ENCODE data around the gene CCDC85A. TPM values are rescaled to one million over a fixed set of nuclear protein-coding genes. Genes with fewer than 3 reads are reported as not detected.

CCDC85A gene
- total and polyA plus RNA-seq, 4 donors: 12.1 to 26.4 (median 23.5) TPM

DNA sequence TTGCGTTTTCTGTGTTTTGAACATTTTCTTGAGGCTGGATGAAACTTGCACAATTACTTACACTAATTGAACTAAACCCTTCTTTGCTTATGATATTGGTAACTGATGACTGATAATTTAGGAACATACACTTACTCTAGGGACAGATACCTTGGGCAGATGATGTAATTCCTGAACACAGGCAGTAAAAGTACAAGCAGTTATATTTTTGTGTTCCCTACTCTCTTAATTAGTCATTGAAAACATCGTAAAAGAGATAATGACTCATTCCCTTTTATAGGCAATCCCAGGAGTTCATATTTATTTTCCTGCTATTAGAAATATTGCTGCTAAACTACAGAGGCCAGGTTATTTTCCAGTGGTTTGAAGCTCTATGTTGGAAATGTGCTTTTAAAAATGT is 46.4 kb downstream of the CCDC85A start:
- H3K4me1 ChIP-seq (ENCODE audit: control insufficient read depth, insufficient read depth, low read length): no peaks in the 10 kb centered on the region
- peak in 1 of 6 donors; percentile 78 for DNase-seq (ENCODE audit: low read depth in 4 of 6, low spot score in 6 of 6)
- H3K9me3 ChIP-seq (ENCODE audit: control insufficient read depth, insufficient read depth, low read length): no peaks in the 10 kb centered on the region
- WGBS (ENCODE audit: insufficient coverage): no CpG with 5 or more reads among the region's 2 CpGs
- no peak overlapping the region for H3K27ac ChIP-seq (ENCODE audit: low read depth, low read length)
- no peaks in the 10 kb centered on the region for H3K36me3 ChIP-seq (ENCODE audit: control insufficient read depth, insufficient read depth, low read length)
- H3K27me3 ChIP-seq (ENCODE audit: control insufficient read depth, insufficient read depth, low read length): no peaks in the 10 kb centered on the region
- no peak overlapping the region for H3K4me3 ChIP-seq (ENCODE audit: low read depth, low read length)

DNA sequence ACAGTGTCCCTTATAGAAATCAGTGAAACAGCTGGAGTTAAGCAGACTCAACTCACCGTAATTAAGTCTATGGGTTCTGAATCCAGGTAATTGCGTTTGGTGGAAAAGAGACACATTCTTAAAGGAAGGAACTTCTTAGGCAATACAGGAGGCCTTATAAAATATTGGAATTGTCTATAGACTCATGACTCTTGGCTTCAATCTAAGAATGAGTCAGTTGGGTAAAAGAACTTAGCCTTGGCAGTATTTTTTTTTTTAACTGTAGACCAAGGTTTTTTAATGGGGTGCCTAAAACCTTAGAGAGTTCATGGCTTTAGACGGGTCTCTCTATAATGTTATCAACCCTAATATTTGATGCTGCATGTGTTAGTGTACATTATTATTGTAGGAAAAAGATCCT is 47.6 kb downstream of the CCDC85A start:
- Histone ChIP-seq H3K4me1 (ENCODE audit: control insufficient read depth, insufficient read depth, low read length) (no peaks in the 10 kb centered on the region), H3K9me3 (ENCODE audit: control insufficient read depth, insufficient read depth, low read length) (no peaks in the 10 kb centered on the region), H3K27me3 (ENCODE audit: control insufficient read depth, insufficient read depth, low read length) (no peaks in the 10 kb centered on the region), H3K27ac (ENCODE audit: low read depth, low read length) (no peak overlapping the region), H3K36me3 (ENCODE audit: control insufficient read depth, insufficient read depth, low read length) (no peaks in the 10 kb centered on the region), H3K4me3 (ENCODE audit: low read depth, low read length) (no peak overlapping the region)
- 60% methylated on average over 1 of the region's 3 CpGs for WGBS (ENCODE audit: insufficient coverage)
- DNase-seq (ENCODE audit: low read depth in 4 of 6, low spot score in 6 of 6): no peak

DNA sequence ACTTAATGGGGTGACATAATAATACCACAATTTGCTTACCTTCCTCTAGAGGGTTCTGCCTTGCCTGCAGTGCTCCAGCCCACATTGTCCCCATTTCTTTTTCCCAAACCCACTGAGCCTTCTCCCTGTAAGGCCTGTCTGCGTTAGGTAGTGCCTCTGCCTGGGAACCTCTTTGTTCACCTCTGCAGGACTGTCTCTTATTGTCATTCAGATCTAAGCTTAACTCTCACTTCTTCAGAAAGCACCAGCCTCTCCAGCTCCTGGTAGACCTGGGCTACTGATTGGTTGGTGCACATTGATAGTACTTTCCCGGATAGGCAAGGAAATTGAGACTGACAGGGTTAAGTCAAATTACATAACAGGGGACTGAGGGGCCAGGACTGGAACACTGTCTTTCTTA is 49.1 kb downstream of the CCDC85A start:
- no peaks in the 10 kb centered on the region for H3K36me3 ChIP-seq (ENCODE audit: control insufficient read depth, insufficient read depth, low read length)
- H3K4me1 ChIP-seq (ENCODE audit: control insufficient read depth, insufficient read depth, low read length): no peaks in the 10 kb centered on the region
- no peak for DNase-seq (ENCODE audit: low read depth in 4 of 6, low spot score in 6 of 6)
- H3K9me3 ChIP-seq (ENCODE audit: control insufficient read depth, insufficient read depth, low read length): no peaks in the 10 kb centered on the region
- WGBS (ENCODE audit: insufficient coverage): 70% methylated on average over 1 of the region's 2 CpGs
- H3K4me3 ChIP-seq (ENCODE audit: low read depth, low read length): no peak overlapping the region
- no peak overlapping the region for H3K27ac ChIP-seq (ENCODE audit: low read depth, low read length)
- H3K27me3 ChIP-seq (ENCODE audit: control insufficient read depth, insufficient read depth, low read length): no peaks in the 10 kb centered on the region

DNA sequence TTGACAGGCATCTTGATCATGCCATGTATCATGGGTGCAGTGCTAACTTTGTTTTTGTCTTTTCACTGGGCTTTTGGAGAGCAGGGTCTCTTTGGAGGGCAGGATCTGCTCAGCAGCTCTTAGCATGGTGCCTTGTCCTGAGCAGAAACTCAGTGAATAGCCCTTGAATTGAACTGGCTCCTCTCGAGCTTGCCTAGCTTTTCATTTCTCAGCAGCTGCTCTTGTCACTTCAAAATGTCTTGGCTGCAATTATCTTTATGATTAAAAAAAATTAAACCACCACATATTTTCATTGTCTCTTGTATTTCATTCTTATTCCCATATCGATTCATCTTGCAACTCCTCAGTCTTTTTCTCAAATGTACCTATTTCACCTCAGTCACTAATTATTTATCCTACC is 50.5 kb downstream of the CCDC85A start:
- Histone ChIP-seq H3K4me1 (ENCODE audit: control insufficient read depth, insufficient read depth, low read length) (no peaks in the 10 kb centered on the region), H3K36me3 (ENCODE audit: control insufficient read depth, insufficient read depth, low read length) (no peaks in the 10 kb centered on the region), H3K9me3 (ENCODE audit: control insufficient read depth, insufficient read depth, low read length) (no peaks in the 10 kb centered on the region), H3K27ac (ENCODE audit: low read depth, low read length) (no peak overlapping the region), H3K27me3 (ENCODE audit: control insufficient read depth, insufficient read depth, low read length) (no peaks in the 10 kb centered on the region), H3K4me3 (ENCODE audit: low read depth, low read length) (no peak overlapping the region)
- DNase-seq (ENCODE audit: low read depth in 4 of 6, low spot score in 6 of 6): no peak
- 61% methylated on average over 2 of the region's 2 CpGs for WGBS (ENCODE audit: insufficient coverage)

DNA sequence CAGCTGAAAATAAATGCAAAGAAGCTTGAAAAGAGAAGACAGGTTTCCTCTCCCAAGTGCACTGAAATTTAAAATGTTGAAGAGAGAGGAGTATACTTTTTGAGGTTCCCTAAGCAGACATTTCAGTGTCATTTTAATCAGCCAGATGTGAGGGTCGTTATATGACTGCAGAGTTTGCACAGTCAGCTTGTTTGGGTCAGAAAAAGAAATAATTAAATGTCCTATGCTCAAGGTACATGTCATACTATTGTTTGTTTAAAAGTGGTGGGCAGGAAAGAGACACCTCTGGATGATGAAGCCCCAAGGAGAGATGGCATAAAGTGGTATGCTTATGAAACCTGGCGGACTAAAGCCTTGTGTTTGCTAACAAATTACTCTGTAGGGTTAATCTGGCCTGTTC is 55.2 kb downstream of the CCDC85A start:
- Histone ChIP-seq H3K27me3 (ENCODE audit: control insufficient read depth, insufficient read depth, low read length) (no peaks in the 10 kb centered on the region), H3K4me1 (ENCODE audit: control insufficient read depth, insufficient read depth, low read length) (no peaks in the 10 kb centered on the region), H3K4me3 (ENCODE audit: low read depth, low read length) (no peak overlapping the region), H3K27ac (ENCODE audit: low read depth, low read length) (no peak overlapping the region), H3K9me3 (ENCODE audit: control insufficient read depth, insufficient read depth, low read length) (no peaks in the 10 kb centered on the region), H3K36me3 (ENCODE audit: control insufficient read depth, insufficient read depth, low read length) (no peaks in the 10 kb centered on the region)
- WGBS (ENCODE audit: insufficient coverage): 67% methylated on average over 1 of the region's 2 CpGs
- DNase-seq (ENCODE audit: low read depth in 4 of 6, low spot score in 6 of 6): peak in 1 of 6 donors; percentile 14

DNA sequence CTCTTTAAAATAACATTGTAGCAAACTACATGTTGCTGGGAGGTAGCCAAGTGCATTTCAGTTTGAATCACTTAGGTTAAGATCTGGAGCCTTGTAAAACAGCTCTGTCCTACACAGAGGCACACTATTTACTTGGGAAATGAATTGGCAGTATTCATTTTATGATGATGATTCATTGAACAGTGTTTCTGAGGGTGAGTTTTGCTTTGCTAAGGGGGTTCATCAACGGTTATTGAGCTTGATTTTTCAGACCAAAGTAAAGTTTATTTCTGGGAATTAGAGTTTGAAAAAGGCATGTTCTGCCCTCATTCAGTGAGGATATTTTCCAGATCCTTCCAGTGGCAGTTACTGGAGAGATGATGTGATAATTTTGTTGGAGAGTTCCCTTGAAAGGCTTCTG is 55.6 kb downstream of the CCDC85A start:
- H3K4me3 ChIP-seq (ENCODE audit: low read depth, low read length): no peak overlapping the region
- no peaks in the 10 kb centered on the region for H3K36me3 ChIP-seq (ENCODE audit: control insufficient read depth, insufficient read depth, low read length)
- H3K4me1 ChIP-seq (ENCODE audit: control insufficient read depth, insufficient read depth, low read length): no peaks in the 10 kb centered on the region
- H3K9me3 ChIP-seq (ENCODE audit: control insufficient read depth, insufficient read depth, low read length): no peaks in the 10 kb centered on the region
- H3K27ac ChIP-seq (ENCODE audit: low read depth, low read length): no peak overlapping the region
- WGBS (ENCODE audit: insufficient coverage): 50% methylated on average over 1 of the region's 1 CpG
- H3K27me3 ChIP-seq (ENCODE audit: control insufficient read depth, insufficient read depth, low read length): no peaks in the 10 kb centered on the region
- DNase-seq (ENCODE audit: low read depth in 4 of 6, low spot score in 6 of 6): peak in 1 of 6 donors; percentile 25

DNA sequence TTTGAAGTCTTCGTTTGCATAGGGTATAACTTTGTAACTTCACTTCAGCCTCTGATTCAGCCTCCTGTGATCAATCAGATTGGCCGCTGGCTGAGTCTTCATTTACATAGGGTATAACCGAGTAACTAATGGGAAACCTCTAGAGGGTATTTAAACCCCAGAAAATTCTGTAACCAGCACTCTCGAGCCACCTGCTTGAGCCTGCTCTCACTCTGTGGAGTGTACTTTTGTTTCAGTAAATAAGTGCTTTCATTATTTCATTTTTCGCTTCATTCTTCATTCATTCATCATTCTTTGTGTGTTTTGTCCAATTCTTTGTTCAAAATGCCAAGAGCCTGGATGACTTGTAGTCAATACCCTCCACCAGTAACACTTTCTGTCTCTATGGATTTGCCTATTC is 56.4 kb downstream of the CCDC85A start:
- no CpG with 5 or more reads among the region's 5 CpGs for WGBS (ENCODE audit: insufficient coverage)
- Histone ChIP-seq H3K4me1 (ENCODE audit: control insufficient read depth, insufficient read depth, low read length) (no peaks in the 10 kb centered on the region), H3K4me3 (ENCODE audit: low read depth, low read length) (no peak overlapping the region), H3K36me3 (ENCODE audit: control insufficient read depth, insufficient read depth, low read length) (no peaks in the 10 kb centered on the region), H3K27ac (ENCODE audit: low read depth, low read length) (no peak overlapping the region), H3K9me3 (ENCODE audit: control insufficient read depth, insufficient read depth, low read length) (no peaks in the 10 kb centered on the region), H3K27me3 (ENCODE audit: control insufficient read depth, insufficient read depth, low read length) (no peaks in the 10 kb centered on the region)
- no peak for DNase-seq (ENCODE audit: low read depth in 4 of 6, low spot score in 6 of 6)

DNA sequence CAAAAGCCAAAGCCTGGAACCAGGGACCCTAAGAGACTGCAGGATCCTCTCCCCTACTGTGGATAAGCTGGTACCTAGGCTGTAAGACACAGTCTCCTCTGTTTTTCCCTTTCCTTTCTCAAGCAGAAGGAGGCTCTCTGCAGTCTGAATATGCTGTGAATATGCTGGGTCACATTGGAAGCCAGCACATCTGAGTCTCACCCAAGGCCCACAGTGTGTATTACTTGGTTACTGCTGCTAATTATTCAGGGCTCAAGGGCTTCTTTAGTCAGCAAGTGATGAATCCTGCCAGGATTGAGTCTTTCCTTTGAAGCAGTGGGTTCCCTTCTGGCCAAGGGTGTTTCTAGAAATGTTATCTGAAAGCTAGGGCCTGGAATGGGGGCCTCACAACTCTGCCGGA is 60.7 kb downstream of the CCDC85A start:
- no CpG with 5 or more reads among the region's 1 CpG for WGBS (ENCODE audit: insufficient coverage)
- Histone ChIP-seq H3K9me3 (ENCODE audit: control insufficient read depth, insufficient read depth, low read length) (no peaks in the 10 kb centered on the region), H3K4me1 (ENCODE audit: control insufficient read depth, insufficient read depth, low read length) (no peaks in the 10 kb centered on the region), H3K4me3 (ENCODE audit: low read depth, low read length) (no peak overlapping the region), H3K27me3 (ENCODE audit: control insufficient read depth, insufficient read depth, low read length) (no peaks in the 10 kb centered on the region), H3K36me3 (ENCODE audit: control insufficient read depth, insufficient read depth, low read length) (no peaks in the 10 kb centered on the region), H3K27ac (ENCODE audit: low read depth, low read length) (no peak overlapping the region)
- no peak for DNase-seq (ENCODE audit: low read depth in 4 of 6, low spot score in 6 of 6)

DNA sequence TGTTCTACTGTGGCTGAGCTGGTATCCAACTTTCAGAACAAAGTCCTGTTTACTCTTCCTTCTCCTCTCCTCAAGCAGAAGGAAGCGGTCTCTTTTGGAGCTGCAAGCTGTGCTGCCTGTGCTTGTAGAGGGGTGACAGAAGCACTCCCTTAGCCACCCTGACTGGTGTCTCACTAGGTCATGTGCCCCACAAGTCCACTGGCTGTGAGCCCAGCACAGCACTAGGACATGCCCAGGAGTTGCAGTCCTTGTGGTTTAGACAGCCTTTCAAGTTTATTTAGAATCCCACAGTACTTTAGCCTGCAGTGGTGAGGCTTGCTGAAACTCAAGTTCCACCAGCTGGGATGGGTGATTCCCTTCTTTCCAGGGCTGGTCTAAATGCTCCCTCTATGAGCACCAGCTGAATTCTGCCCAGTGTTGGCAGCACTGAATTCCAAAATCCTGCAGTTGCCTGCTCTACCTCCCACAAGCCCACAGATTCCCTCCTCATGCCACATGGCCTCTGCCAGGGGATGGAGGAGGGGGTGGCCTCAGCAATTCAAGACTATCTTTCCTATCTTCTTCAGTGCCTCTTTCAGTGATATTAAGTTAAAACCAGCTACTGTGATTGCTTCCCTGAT is 61.2 kb downstream of the CCDC85A start:
- no peaks in the 10 kb centered on the region for H3K9me3 ChIP-seq (ENCODE audit: control insufficient read depth, insufficient read depth, low read length)
- H3K27me3 ChIP-seq (ENCODE audit: control insufficient read depth, insufficient read depth, low read length): no peaks in the 10 kb centered on the region
- DNase-seq (ENCODE audit: low read depth in 4 of 6, low spot score in 6 of 6): no peak
- H3K36me3 ChIP-seq (ENCODE audit: control insufficient read depth, insufficient read depth, low read length): no peaks in the 10 kb centered on the region
- H3K4me1 ChIP-seq (ENCODE audit: control insufficient read depth, insufficient read depth, low read length): no peaks in the 10 kb centered on the region
- no peak overlapping the region for H3K4me3 ChIP-seq (ENCODE audit: low read depth, low read length)
- 100% methylated on average over 1 of the region's 1 CpG for WGBS (ENCODE audit: insufficient coverage)
- H3K27ac ChIP-seq (ENCODE audit: low read depth, low read length): no peak overlapping the region

DNA sequence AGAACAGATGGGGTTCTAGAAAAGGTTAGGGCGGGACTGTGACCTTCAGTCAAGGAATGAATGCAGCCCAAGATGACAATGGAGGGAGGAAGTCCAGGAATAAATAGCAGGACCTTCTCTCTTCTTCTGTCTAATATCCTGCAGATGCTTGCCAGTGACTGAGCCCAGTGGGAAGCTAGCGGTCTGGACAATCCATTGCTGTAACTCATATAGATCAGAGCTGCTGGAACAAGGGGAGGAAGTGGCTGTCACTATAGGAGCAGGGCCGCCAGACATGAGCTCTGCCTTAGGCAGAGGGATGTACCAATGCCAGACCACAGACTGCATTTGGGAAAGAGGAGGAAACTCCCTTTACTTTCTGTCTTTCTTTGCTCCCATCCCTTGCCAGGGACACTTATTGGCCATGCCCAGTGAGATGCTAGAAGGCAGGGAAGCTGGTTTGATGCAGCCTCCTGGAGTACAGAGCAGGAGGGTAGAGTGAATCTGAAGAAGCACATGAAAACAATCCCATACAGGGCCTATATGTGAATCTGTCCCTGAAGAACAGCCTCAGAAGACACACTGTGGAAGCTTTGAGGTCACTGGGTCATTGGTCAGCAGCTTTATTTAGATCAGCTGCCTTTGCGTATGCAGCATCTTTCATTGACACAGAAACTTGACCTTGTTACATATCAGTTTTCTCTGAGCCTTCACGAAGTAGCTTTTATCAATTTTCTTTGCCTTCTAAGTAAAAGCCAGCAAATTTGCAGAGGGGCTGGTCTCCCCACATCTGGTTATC is 65.4 kb downstream of the CCDC85A start:
- Histone ChIP-seq H3K36me3 (ENCODE audit: control insufficient read depth, insufficient read depth, low read length) (no peaks in the 10 kb centered on the region), H3K27me3 (ENCODE audit: control insufficient read depth, insufficient read depth, low read length) (no peaks in the 10 kb centered on the region), H3K4me3 (ENCODE audit: low read depth, low read length) (no peak overlapping the region), H3K4me1 (ENCODE audit: control insufficient read depth, insufficient read depth, low read length) (no peaks in the 10 kb centered on the region), H3K9me3 (ENCODE audit: control insufficient read depth, insufficient read depth, low read length) (no peaks in the 10 kb centered on the region), H3K27ac (ENCODE audit: low read depth, low read length) (no peak overlapping the region)
- no peak for DNase-seq (ENCODE audit: low read depth in 4 of 6, low spot score in 6 of 6)
- 92% methylated on average over 4 of the region's 5 CpGs for WGBS (ENCODE audit: insufficient coverage)
